ENCODE data around the gene PLCB1.

The PLCB1 gene

DNA sequence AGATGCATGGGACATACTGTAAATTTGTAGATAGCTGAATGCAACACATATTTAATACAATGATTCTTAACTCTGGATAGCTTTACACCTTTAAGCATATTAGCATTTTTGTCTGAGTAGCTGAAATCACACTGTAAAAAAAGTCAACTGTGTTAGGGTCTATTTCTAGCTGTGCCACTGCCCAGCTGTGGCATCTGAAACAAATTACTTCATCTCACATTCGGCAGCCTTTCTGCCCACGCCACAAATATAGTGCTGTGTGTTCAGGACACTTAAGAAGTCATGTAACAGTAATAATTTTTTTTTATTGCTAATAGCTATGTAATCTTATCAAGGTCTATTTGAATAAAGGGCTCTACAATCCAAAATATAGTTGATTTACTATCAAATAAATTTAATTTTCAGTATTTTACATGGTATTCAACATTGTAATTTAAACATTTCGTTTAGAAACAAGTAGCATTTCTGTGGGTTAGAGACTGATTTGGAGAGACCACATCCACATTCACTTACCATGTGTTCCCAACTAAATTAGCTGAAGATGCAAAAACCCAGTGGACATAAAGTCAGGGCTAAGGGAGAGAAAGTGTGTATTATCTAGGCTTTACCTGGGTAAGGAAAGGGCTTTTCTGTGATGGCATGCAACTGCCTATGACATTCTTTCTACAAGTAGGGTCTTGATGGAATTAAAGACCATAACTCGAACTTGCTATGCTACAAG lies 276.7 kb downstream of the PLCB1 start:
- no peaks in the 10 kb centered on the region for H3K27me3 ChIP-seq (ENCODE audit: insufficient read depth, low read depth, severe bottlenecking)
- no peaks in the 10 kb centered on the region for H3K9me3 ChIP-seq (ENCODE audit: severe bottlenecking)
- no peak overlapping the region for H3K4me3 ChIP-seq (ENCODE audit: low read depth, low read length)
- no peaks in the 10 kb centered on the region for H3K36me3 ChIP-seq
- no peak for DNase-seq
- no peak overlapping the region for H3K27ac ChIP-seq
- TF ChIP-seq, protein P1, sequence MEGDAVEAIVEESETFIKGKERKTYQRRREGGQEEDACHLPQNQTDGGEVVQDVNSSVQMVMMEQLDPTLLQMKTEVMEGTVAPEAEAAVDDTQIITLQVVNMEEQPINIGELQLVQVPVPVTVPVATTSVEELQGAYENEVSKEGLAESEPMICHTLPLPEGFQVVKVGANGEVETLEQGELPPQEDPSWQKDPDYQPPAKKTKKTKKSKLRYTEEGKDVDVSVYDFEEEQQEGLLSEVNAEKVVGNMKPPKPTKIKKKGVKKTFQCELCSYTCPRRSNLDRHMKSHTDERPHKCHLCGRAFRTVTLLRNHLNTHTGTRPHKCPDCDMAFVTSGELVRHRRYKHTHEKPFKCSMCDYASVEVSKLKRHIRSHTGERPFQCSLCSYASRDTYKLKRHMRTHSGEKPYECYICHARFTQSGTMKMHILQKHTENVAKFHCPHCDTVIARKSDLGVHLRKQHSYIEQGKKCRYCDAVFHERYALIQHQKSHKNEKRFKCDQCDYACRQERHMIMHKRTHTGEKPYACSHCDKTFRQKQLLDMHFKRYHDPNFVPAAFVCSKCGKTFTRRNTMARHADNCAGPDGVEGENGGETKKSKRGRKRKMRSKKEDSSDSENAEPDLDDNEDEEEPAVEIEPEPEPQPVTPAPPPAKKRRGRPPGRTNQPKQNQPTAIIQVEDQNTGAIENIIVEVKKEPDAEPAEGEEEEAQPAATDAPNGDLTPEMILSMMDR (IDR thresholded peaks at IDR 0.05; ENCODE audit: low read depth, low read length), result no peak

DNA sequence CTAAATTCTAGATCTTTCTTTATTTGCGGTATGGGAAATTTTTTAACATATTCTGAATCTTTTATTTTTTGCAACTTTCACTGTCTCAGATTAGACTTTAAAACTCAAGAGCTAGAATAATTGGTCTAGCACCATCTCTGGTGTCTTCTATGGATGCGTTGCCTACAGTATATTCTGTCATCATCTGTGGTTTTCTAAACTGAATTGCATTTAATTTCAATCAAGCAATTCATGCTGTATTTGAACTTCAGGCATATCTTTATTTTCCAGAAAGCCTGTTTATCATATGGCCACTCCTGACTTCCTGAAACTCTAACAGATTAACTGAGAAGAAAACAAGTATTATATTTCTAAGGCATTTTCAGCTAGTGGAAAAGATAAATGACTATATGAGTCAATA lies 281.6 kb downstream of the PLCB1 start:
- no peaks in the 10 kb centered on the region for H3K9me3 ChIP-seq (ENCODE audit: severe bottlenecking)
- no peak overlapping the region for H3K27ac ChIP-seq
- no peaks in the 10 kb centered on the region for H3K27me3 ChIP-seq (ENCODE audit: insufficient read depth, low read depth, severe bottlenecking)
- no peak for DNase-seq
- no peaks in the 10 kb centered on the region for H3K36me3 ChIP-seq
- TF ChIP-seq, protein P1 (IDR thresholded peaks at IDR 0.05; ENCODE audit: low read depth, low read length), result no peak
- no peak overlapping the region for H3K4me3 ChIP-seq (ENCODE audit: low read depth, low read length)

DNA sequence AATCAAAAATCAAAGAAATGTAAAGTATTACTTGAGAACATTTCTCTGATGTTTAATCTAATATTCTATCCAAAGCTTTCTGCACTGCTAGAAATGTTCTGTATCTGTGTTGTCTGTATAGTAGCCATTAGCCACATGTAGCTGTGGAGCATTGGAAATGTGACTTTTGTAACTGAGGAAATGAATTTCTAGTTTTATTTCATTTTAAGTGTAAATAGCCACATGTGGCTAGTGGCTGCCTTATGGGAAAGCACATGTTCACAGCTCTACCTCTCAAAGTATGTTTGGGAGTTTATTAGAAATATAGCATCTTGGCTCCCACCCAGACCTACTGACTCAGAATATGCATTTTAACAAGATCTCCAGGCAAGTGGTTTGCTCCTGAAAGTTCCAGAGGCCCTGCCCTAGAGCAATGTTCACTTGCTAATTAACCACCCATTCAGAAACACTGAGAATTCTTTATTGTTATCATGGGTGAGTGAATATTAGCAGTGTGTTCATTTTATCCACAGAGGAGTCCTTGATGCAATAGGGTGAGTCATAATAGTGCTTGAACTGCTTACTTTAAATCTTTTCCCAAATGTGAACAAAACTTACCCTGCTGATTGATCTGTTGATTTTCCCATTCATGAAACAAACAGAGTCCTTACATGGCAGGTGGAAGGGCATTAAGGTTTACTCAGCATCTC lies 282.7 kb downstream of the PLCB1 start:
- Histone ChIP-seq H3K27me3 (ENCODE audit: insufficient read depth, low read depth, severe bottlenecking) (no peaks in the 10 kb centered on the region), H3K4me3 (ENCODE audit: low read depth, low read length) (no peak overlapping the region), H3K9me3 (ENCODE audit: severe bottlenecking) (no peaks in the 10 kb centered on the region), H3K36me3 (no peaks in the 10 kb centered on the region), H3K27ac (no peak overlapping the region)
- TF ChIP-seq, protein P1 (IDR thresholded peaks at IDR 0.05; ENCODE audit: low read depth, low read length), result no peak
- no peak for DNase-seq

DNA sequence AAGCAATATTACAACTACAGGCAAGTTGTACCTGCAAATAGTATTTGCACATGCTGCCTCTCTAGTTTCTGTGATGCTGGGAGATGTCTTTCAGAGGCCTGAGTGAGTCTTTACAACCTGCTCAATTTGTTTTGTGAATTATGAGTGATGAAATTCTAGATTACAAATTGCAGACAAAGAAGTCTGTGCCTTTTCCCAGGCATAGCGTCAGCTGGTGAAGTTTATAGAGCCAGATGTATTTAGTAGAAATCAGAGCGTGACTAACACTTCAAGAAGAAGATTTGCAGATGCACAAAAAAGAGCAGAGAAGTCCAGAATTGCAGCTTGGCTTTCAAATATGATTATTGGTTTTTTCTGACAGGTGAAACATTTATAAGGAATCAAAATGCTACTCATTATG lies 289.9 kb downstream of the PLCB1 start:
- Histone ChIP-seq H3K27me3 (ENCODE audit: insufficient read depth, low read depth, severe bottlenecking) (no peaks in the 10 kb centered on the region), H3K4me3 (ENCODE audit: low read depth, low read length) (no peak overlapping the region), H3K36me3 (no peaks in the 10 kb centered on the region), H3K27ac (no peak overlapping the region), H3K9me3 (ENCODE audit: severe bottlenecking) (no peaks in the 10 kb centered on the region)
- no peak for DNase-seq
- TF ChIP-seq, protein P1 (IDR thresholded peaks at IDR 0.05; ENCODE audit: low read depth, low read length), result no peak

DNA sequence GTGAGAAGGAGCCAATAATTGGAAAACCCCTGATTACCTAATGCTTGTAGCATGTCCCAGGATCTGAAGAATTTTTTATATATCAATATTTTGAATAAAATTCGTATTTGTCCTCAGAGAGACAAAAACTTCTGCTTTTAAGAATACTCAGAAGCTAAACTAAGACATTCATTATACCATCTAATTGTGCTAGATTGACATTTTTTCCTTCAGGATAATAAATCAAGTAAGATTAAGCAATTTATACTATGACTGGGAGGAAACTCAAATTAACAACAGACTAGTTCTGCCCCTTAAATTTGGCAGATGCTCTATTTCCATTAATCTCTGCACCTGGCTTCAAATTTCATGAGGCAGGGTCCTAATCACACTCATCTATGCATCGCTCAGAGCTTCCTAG lies 291.4 kb downstream of the PLCB1 start:
- H3K27me3 ChIP-seq (ENCODE audit: insufficient read depth, low read depth, severe bottlenecking), result no peaks in the 10 kb centered on the region
- no peaks in the 10 kb centered on the region for H3K9me3 ChIP-seq (ENCODE audit: severe bottlenecking)
- TF ChIP-seq, protein P1 (IDR thresholded peaks at IDR 0.05; ENCODE audit: low read depth, low read length), result no peak
- no peaks in the 10 kb centered on the region for H3K36me3 ChIP-seq
- no peak for DNase-seq
- no peak overlapping the region for H3K4me3 ChIP-seq (ENCODE audit: low read depth, low read length)
- no peak overlapping the region for H3K27ac ChIP-seq
